ENCODE data around the gene PLA2G5. TPM values are rescaled to one million over a fixed set of nuclear protein-coding genes. Genes with fewer than 3 reads are reported as not detected.

The PLA2G5 gene
- total and polyA plus RNA-seq, 8 donors, result 0.12 to 2.0 (median 0.59) TPM; not detected in 1

GRCh38 chr1:20112279-20113000 is 42.4 kb downstream of the PLA2G5 start:
- H3K9me3 ChIP-seq, result no peaks in the 10 kb centered on the region
- FAIRE-seq, result no peak
- whole genome bisulfite sequencing, 2 donors, result 82 to 85% methylated on average over 3 of the region's 3 CpGs

GRCh38 chr1:20114021-20114648 is 44.1 kb downstream of the PLA2G5 start:
- no peak overlapping the region for H3K27ac ChIP-seq
- H3K4me3 ChIP-seq, result no peak overlapping the region
- H3K9me3 ChIP-seq, result no peaks in the 10 kb centered on the region
- H3K4me1 ChIP-seq, result no peaks in the 10 kb centered on the region
- TF ChIP-seq CTCF (IDR thresholded peaks at IDR 0.05), result no peak
- H3K36me3 ChIP-seq, result no peaks in the 10 kb centered on the region
- intact Hi-C loops (cut with DNase I), result no loop called here
- no peaks in the 10 kb centered on the region for H3K27me3 ChIP-seq
- FAIRE-seq (no peak), ATAC-seq (no peak), DNase-seq (no peak)
- WGBS, 2 donors, result 38 to 39% methylated on average over 15 of the region's 15 CpGs

More at GRCh38 chr1:20112279-20113000, 42.4 kb downstream of the PLA2G5 start:
- TF ChIP-seq CTCF (IDR thresholded peaks at IDR 0.05), result no peak
- no peak overlapping the region for H3K4me3 ChIP-seq
- DNase-seq, result no peak
- ATAC-seq, result no peak
- H3K4me1 ChIP-seq, result no peaks in the 10 kb centered on the region
- no peaks in the 10 kb centered on the region for H3K27me3 ChIP-seq
- no peaks in the 10 kb centered on the region for H3K36me3 ChIP-seq
- intact Hi-C loops (cut with DNase I), result no loop called here
- no peak overlapping the region for H3K27ac ChIP-seq

GRCh38 chr1:20115479-20115878 is 45.5 kb downstream of the PLA2G5 start:
- no peak overlapping the region for H3K27ac ChIP-seq
- no peak for FAIRE-seq
- no peak overlapping the region for H3K4me3 ChIP-seq
- no peaks in the 10 kb centered on the region for H3K27me3 ChIP-seq
- 79 to 80% methylated on average over 4 of the region's 4 CpGs for WGBS, 2 donors
- H3K36me3 ChIP-seq, result no peaks in the 10 kb centered on the region
- no peak for ATAC-seq
- intact Hi-C loops (cut with DNase I), result no loop called here
- no peaks in the 10 kb centered on the region for H3K9me3 ChIP-seq
- TF ChIP-seq CTCF (IDR thresholded peaks at IDR 0.05), result no peak
- H3K4me1 ChIP-seq, result no peaks in the 10 kb centered on the region
- no peak for DNase-seq

- WGBS, 2 donors, result 72 to 77% methylated on average over 7 of the region's 7 CpGs
- intact Hi-C loops (cut with DNase I), result no loop called here
- DNase-seq, result no peak
- no peaks in the 10 kb centered on the region for H3K27me3 ChIP-seq
- H3K27ac ChIP-seq, result no peak overlapping the region
- no peaks in the 10 kb centered on the region for H3K9me3 ChIP-seq
- H3K36me3 ChIP-seq, result no peaks in the 10 kb centered on the region
- H3K4me1 ChIP-seq, result no peaks in the 10 kb centered on the region
- TF ChIP-seq CTCF (IDR thresholded peaks at IDR 0.05), result no peak
- H3K4me3 ChIP-seq, result no peak overlapping the region
- no peak for FAIRE-seq
- ATAC-seq, result no peak
Measured at GRCh38 chr1:20115916-20116315, 45.9 kb downstream of the PLA2G5 start.

- TF ChIP-seq CTCF (IDR thresholded peaks at IDR 0.05), result no peak
- Histone ChIP-seq H3K4me3 (no peak overlapping the region), H3K4me1 (no peaks in the 10 kb centered on the region), H3K27me3 (no peaks in the 10 kb centered on the region), H3K36me3 (no peaks in the 10 kb centered on the region), H3K9me3 (no peaks in the 10 kb centered on the region), H3K27ac (no peak overlapping the region)
- intact Hi-C loops (cut with DNase I), result no loop called here
- ATAC-seq, result no peak
- DNase-seq, result no peak
- FAIRE-seq, result no peak
Measured at GRCh38 chr1:20117236-20117635, 47.2 kb downstream of the PLA2G5 start.

Measured in pancreas (tissue), 10 donors.